Rectal smooth muscle tissue (tissue), 1 donor: Measurements from ENCODE around the gene MAN1C1.

Experiments used
- H3K27ac ChIP-seq: one replicate; pipeline ENCODE4 v1.7.0; 2013; ENCODE audit warnings: low read depth, low read length, inconsistent platforms
- H3K27me3 ChIP-seq: one replicate; pipeline ENCODE4 v1.7.0; 2013; ENCODE audit warnings: low read length; ENCODE audit not compliant: control insufficient read depth, insufficient read depth
- H3K36me3 ChIP-seq: one replicate; pipeline ENCODE4 v1.7.0; 2013; ENCODE audit warnings: low read length; ENCODE audit not compliant: control insufficient read depth, insufficient read depth
- H3K4me1 ChIP-seq: one replicate; pipeline ENCODE4 v1.7.0; 2013; ENCODE audit warnings: low read length; ENCODE audit not compliant: control insufficient read depth, insufficient read depth
- H3K4me3 ChIP-seq: one replicate; pipeline ENCODE4 v1.7.0; 2013; ENCODE audit warnings: low read length
- H3K9ac ChIP-seq: one replicate; pipeline ENCODE4 v1.7.0; 2013; ENCODE audit warnings: low read length

MAN1C1 gene

DNA sequence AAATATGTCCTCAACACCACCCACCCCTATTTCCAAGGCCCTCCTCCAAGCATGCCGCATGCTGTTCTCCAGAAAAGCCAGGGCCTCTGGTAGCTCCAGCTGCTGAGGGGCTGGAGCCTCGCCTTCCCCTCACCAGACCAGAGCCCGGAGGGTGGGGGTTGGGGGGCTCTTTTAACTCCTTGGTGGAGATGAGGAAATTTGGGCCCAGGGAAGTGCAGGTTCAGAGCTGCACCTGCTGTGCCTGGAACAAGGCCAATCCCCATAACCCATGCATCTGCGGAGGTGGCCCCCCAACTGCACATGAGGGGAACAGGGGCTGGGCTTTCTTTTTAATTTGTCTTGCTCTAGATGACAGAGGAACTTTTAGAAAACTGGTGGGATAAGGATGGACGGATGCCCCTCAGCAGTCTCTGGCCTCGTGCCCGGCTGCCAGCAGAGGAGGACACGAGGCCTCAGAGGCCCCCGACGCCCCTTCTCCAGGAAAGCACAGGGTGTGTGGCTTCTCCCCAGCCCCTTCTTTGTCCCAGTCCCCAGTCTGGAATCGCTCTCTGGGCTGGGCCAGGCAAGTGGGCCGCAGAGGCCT is 182.9 kb downstream of the MAN1C1 start:
- Histone ChIP-seq H3K4me1 (peaks cover 11% of the 10 kb centered on the region), H3K9ac (peak overlapping the region; percentile 22), H3K27ac (peak overlapping the region; percentile 84), H3K4me3 (peak overlapping the region; percentile 64), H3K27me3 (no peaks in the 10 kb centered on the region), H3K36me3 (no peaks in the 10 kb centered on the region)

GRCh38 chr1:25799935-25800702 is 183.5 kb downstream of the MAN1C1 start, which contains the start of gene SELENON:
Gene SELENON, plus strand, starts transcription at chr1:25800193. Its CDS starts 38 bp downstream, at chr1:25800231.
- Histone ChIP-seq H3K27ac (peak within 1 kb of the TSS; percentile 84), H3K4me3 (peak within 1 kb of the TSS; percentile 64), H3K27me3 (no peaks in the 10 kb centered on the region), H3K36me3 (no peaks in the 10 kb centered on the region), H3K9ac (peak within 1 kb of the TSS; percentile 22), H3K4me1 (peaks cover 11% of the 10 kb centered on the region)

DNA sequence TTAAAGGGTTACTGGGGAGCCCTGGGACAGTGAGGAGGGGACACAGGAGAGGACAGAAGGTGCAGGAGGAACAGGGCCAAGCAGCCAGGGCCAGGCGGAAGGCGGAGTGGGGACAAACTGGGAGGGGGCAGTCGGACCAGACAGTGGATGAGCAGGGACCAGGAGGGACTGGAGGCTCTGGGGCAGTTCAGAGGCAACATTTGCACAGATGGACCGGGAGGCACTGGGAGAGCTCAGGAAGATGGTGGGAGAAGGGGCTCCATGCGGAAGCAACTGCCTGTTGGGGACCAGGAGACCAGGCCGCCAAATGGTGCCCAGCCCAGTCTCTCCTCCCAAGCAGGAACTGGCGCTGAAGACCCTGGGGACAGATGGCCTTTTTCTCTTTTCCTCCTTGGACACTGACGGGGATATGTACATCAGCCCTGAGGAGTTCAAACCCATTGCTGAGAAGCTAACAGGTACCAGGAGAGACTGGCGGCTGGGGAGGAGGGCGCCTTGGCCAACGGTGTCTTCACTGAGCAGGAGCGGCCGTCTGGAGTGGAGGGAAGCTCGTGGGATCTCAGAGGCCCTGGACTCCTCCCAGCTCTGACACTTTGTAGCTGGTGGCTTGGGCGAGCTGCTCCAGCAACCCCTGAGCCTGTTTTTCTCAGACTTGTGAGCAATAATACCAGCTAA is 184.2 kb downstream of the MAN1C1 start:
- peak overlapping the region; percentile 29 for H3K27ac ChIP-seq
- H3K27me3 ChIP-seq, result no peaks in the 10 kb centered on the region
- H3K9ac ChIP-seq, result peak overlapping the region; percentile 17
- H3K36me3 ChIP-seq, result no peaks in the 10 kb centered on the region
- H3K4me3 ChIP-seq, result peak overlapping the region; percentile 51
- H3K4me1 ChIP-seq, result peaks cover 14% of the 10 kb centered on the region

GRCh38 chr1:25802915-25803314 is 186.3 kb downstream of the MAN1C1 start:
- H3K36me3 ChIP-seq, result peaks cover under 1% of the 10 kb centered on the region
- no peak overlapping the region for H3K4me3 ChIP-seq
- no peak overlapping the region for H3K27ac ChIP-seq
- H3K9ac ChIP-seq, result no peak overlapping the region
- no peaks in the 10 kb centered on the region for H3K27me3 ChIP-seq
- H3K4me1 ChIP-seq, result peaks cover 14% of the 10 kb centered on the region

- Histone ChIP-seq H3K36me3 (peaks cover 2% of the 10 kb centered on the region), H3K27me3 (no peaks in the 10 kb centered on the region), H3K4me3 (no peak overlapping the region), H3K27ac (no peak overlapping the region), H3K4me1 (peaks cover 14% of the 10 kb centered on the region), H3K9ac (no peak overlapping the region)
Measured at GRCh38 chr1:25803368-25803767, 186.8 kb downstream of the MAN1C1 start.

DNA sequence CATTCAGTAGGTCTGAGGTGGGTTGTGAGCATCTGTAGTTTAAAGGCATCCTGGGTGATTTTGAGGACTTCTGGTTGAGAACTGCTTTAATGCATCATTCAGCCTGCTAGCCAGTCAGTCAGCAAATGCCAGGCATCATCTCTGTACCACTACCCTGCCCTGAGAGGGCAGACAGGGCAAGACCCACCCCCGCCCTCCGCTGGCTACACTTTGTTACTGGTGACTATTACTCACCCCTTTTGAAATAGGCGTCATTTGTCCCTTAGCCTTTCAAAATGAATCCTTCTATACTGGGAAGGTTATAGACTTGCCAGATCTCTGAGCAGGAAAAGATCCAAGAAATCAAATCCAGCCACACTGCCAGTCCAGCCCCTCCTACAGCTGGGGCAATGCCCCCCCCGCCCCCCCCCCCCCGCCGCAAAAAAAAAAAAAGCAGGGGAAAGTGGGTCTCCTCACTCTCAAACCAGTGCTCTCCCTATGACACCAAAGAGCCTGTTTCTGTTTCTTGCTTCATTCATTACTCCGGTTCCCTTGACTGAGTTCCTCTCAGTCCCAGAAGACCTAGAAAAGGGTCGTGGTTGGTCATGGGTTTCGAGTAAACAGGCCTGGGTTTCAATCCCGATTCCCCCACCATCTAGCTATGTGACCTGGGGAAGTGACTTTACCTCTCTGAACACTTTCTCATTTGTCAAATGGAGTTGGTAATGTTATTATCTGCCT is 187.8 kb downstream of the MAN1C1 start:
- Histone ChIP-seq H3K9ac (no peak overlapping the region), H3K36me3 (peaks cover 2% of the 10 kb centered on the region), H3K4me1 (peaks cover 11% of the 10 kb centered on the region), H3K4me3 (no peak overlapping the region), H3K27ac (no peak overlapping the region), H3K27me3 (no peaks in the 10 kb centered on the region)

GRCh38 chr1:25804964-25805862 is 188.6 kb downstream of the MAN1C1 start:
- peak overlapping the region; percentile 10 for H3K27ac ChIP-seq
- H3K4me1 ChIP-seq, result peaks cover 11% of the 10 kb centered on the region
- no peak overlapping the region for H3K9ac ChIP-seq
- H3K4me3 ChIP-seq, result no peak overlapping the region
- peaks cover 2% of the 10 kb centered on the region for H3K36me3 ChIP-seq
- no peaks in the 10 kb centered on the region for H3K27me3 ChIP-seq

- Histone ChIP-seq H3K4me1 (peaks cover 9% of the 10 kb centered on the region), H3K27me3 (no peaks in the 10 kb centered on the region), H3K4me3 (no peak overlapping the region), H3K36me3 (peaks cover 2% of the 10 kb centered on the region), H3K27ac (peak overlapping the region; percentile 10), H3K9ac (no peak overlapping the region)
Measured at GRCh38 chr1:25805863-25806225, 189.3 kb downstream of the MAN1C1 start.

GRCh38 chr1:25806418-25806817 is 189.8 kb downstream of the MAN1C1 start:
- peaks cover 2% of the 10 kb centered on the region for H3K36me3 ChIP-seq

GRCh38 chr1:25807480-25808390 is 191.1 kb downstream of the MAN1C1 start:
- Histone ChIP-seq H3K36me3 (peaks cover 2% of the 10 kb centered on the region), H3K27ac (no peak overlapping the region)

More at GRCh38 chr1:25806418-25806817, 189.8 kb downstream of the MAN1C1 start:
- Histone ChIP-seq H3K4me3 (no peak overlapping the region), H3K9ac (no peak overlapping the region), H3K27me3 (no peaks in the 10 kb centered on the region), H3K4me1 (peaks cover 6% of the 10 kb centered on the region), H3K27ac (no peak overlapping the region)

More at GRCh38 chr1:25807480-25808390, 191.1 kb downstream of the MAN1C1 start:
- H3K27me3 ChIP-seq, result no peaks in the 10 kb centered on the region
- H3K4me1 ChIP-seq, result peaks cover 6% of the 10 kb centered on the region
- no peak overlapping the region for H3K4me3 ChIP-seq
- H3K9ac ChIP-seq, result no peak overlapping the region
